Measurements from ENCODE around the gene TRIM46. TPM values are rescaled to one million over a fixed set of nuclear protein-coding genes. Genes with fewer than 3 reads are reported as not detected.

TRIM46 gene
- total and polyA plus RNA-seq, 2 experiments from 2014 or later: 8.1 to 15.4 TPM

- Histone ChIP-seq H3K27ac (ENCODE audit: low read depth) (peak overlapping the region; percentile 32; the same call in 1 of the 2 replicates), H3K4me2 (peak overlapping the region; percentile 91; the same call in 1 of the 2 replicates), H3K27me3 (ENCODE audit: insufficient read depth) (no peaks in the 10 kb centered on the region), H3K4me1 (ENCODE audit: insufficient read depth) (peaks cover 17% of the 10 kb centered on the region), H3K4me3 (0 out of 2 replicates have a peak overlapping the region, but pooled peaks have one; percentile 99), H2AFZ (no peak overlapping the region), H3K9me2 (ENCODE audit: insufficient read depth) (no peaks in the 10 kb centered on the region), H3F3A (replicated peaks; ENCODE audit: low read depth) (peaks cover 54% of the 10 kb centered on the region), H3K36me3 (ENCODE audit: insufficient read depth) (peaks cover 52% of the 10 kb centered on the region), H4K20me1 (replicated peaks; ENCODE audit: insufficient read depth) (peaks cover 39% of the 10 kb centered on the region), H3K79me2 (replicated peaks; ENCODE audit: insufficient read depth) (peaks cover 29% of the 10 kb centered on the region)
- no peak for DNase-seq (ENCODE audit: low spot score)
- Mint-ChIP-seq H3K4me3 (peak overlapping the region; percentile 97), H3K9me3 (peaks cover 3% of the 10 kb centered on the region; the same call in 1 of the 3 replicates), H3K4me1 (peaks cover 28% of the 10 kb centered on the region), H3K27me3 (ENCODE audit: insufficient read depth, low read depth, poor library complexity) (peaks cover 57% of the 10 kb centered on the region), H3K36me3 (ENCODE audit: low read depth) (peaks cover 78% of the 10 kb centered on the region), H3K27ac (peak overlapping the region; percentile 98)
- no peak for TF ChIP-seq CREB1 (CRISPR knock-in tag; IDR thresholded peaks at IDR 0.05; ENCODE audit: low read depth)
- no peak for TF ChIP-seq EZH2 (IDR thresholded peaks at IDR 0.05; ENCODE audit: low read depth, unreplicated experiment)
- TF ChIP-seq, protein P1, sequence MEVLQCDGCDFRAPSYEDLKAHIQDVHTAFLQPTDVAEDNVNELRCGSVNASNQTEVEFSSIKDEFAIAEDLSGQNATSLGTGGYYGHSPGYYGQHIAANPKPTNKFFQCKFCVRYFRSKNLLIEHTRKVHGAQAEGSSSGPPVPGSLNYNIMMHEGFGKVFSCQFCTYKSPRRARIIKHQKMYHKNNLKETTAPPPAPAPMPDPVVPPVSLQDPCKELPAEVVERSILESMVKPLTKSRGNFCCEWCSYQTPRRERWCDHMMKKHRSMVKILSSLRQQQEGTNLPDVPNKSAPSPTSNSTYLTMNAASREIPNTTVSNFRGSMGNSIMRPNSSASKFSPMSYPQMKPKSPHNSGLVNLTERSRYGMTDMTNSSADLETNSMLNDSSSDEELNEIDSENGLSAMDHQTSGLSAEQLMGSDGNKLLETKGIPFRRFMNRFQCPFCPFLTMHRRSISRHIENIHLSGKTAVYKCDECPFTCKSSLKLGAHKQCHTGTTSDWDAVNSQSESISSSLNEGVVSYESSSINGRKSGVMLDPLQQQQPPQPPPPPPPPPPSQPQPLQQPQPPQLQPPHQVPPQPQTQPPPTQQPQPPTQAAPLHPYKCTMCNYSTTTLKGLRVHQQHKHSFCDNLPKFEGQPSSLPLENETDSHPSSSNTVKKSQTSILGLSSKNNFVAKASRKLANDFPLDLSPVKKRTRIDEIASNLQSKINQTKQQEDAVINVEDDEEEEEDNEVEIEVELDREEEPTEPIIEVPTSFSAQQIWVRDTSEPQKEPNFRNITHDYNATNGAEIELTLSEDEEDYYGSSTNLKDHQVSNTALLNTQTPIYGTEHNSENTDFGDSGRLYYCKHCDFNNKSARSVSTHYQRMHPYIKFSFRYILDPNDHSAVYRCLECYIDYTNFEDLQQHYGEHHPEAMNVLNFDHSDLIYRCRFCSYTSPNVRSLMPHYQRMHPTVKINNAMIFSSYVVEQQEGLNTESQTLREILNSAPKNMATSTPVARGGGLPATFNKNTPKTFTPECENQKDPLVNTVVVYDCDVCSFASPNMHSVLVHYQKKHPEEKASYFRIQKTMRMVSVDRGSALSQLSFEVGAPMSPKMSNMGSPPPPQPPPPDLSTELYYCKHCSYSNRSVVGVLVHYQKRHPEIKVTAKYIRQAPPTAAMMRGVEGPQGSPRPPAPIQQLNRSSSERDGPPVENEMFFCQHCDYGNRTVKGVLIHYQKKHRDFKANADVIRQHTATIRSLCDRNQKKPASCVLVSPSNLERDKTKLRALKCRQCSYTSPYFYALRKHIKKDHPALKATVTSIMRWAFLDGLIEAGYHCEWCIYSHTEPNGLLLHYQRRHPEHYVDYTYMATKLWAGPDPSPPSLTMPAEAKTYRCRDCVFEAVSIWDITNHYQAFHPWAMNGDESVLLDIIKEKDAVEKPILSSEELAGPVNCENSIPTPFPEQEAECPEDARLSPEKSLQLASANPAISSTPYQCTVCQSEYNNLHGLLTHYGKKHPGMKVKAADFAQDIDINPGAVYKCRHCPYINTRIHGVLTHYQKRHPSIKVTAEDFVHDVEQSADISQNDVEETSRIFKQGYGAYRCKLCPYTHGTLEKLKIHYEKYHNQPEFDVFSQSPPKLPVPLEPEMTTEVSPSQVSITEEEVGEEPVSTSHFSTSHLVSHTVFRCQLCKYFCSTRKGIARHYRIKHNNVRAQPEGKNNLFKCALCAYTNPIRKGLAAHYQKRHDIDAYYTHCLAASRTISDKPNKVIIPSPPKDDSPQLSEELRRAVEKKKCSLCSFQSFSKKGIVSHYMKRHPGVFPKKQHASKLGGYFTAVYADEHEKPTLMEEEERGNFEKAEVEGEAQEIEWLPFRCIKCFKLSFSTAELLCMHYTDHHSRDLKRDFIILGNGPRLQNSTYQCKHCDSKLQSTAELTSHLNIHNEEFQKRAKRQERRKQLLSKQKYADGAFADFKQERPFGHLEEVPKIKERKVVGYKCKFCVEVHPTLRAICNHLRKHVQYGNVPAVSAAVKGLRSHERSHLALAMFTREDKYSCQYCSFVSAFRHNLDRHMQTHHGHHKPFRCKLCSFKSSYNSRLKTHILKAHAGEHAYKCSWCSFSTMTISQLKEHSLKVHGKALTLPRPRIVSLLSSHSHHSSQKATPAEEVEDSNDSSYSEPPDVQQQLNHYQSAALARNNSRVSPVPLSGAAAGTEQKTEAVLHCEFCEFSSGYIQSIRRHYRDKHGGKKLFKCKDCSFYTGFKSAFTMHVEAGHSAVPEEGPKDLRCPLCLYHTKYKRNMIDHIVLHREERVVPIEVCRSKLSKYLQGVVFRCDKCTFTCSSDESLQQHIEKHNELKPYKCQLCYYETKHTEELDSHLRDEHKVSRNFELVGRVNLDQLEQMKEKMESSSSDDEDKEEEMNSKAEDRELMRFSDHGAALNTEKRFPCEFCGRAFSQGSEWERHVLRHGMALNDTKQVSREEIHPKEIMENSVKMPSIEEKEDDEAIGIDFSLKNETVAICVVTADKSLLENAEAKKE (CRISPR knock-in tag; IDR thresholded peaks at IDR 0.05): no peak
- 0 out of 2 replicates have a peak, but pooled peaks have one; percentile 23 for TF ChIP-seq POLR2AphosphoS5 (IDR thresholded peaks at IDR 0.05; ENCODE audit: low read depth)
- no peak for ATAC-seq
Observed at GRCh38 chr1:155197901-155198546, 24.4 kb downstream of the TRIM46 start.

DNA sequence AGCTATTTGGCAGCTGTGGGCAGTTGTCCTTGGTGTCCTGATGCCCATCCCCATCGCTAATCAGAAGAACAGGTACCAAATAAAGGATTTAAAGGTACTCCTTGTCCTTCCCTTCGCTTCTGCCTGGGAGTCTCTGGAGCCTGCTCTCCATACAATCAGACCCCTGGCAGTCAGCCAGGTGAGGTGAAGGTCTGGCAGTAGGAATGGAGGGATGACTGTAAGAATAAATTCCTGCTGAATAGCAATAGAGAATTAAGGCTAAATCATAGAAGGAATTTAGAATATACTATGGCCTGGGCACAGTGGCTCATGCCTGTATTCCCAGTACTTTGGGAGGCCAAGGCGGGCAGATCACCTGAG lies 24.9 kb downstream of the TRIM46 start:
- H3K27me3 Mint-ChIP-seq (ENCODE audit: insufficient read depth, low read depth, poor library complexity): peaks cover 59% of the 10 kb centered on the region
- ATAC-seq (no peak), DNase-seq (ENCODE audit: low spot score) (no peak)
- peaks cover 52% of the 10 kb centered on the region for H3K36me3 ChIP-seq (ENCODE audit: insufficient read depth)
- TF ChIP-seq CREB1 (CRISPR knock-in tag; IDR thresholded peaks at IDR 0.05; ENCODE audit: low read depth) (no peak), JUNB (IDR thresholded peaks at IDR 0.05; ENCODE audit: unreplicated experiment) (no peak)
- TF ChIP-seq, protein P2, sequence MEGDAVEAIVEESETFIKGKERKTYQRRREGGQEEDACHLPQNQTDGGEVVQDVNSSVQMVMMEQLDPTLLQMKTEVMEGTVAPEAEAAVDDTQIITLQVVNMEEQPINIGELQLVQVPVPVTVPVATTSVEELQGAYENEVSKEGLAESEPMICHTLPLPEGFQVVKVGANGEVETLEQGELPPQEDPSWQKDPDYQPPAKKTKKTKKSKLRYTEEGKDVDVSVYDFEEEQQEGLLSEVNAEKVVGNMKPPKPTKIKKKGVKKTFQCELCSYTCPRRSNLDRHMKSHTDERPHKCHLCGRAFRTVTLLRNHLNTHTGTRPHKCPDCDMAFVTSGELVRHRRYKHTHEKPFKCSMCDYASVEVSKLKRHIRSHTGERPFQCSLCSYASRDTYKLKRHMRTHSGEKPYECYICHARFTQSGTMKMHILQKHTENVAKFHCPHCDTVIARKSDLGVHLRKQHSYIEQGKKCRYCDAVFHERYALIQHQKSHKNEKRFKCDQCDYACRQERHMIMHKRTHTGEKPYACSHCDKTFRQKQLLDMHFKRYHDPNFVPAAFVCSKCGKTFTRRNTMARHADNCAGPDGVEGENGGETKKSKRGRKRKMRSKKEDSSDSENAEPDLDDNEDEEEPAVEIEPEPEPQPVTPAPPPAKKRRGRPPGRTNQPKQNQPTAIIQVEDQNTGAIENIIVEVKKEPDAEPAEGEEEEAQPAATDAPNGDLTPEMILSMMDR (conservative IDR thresholded peaks at IDR 0.05; ENCODE audit: low read depth in 2 of 2): no peak
- TF ChIP-seq, protein P3, sequence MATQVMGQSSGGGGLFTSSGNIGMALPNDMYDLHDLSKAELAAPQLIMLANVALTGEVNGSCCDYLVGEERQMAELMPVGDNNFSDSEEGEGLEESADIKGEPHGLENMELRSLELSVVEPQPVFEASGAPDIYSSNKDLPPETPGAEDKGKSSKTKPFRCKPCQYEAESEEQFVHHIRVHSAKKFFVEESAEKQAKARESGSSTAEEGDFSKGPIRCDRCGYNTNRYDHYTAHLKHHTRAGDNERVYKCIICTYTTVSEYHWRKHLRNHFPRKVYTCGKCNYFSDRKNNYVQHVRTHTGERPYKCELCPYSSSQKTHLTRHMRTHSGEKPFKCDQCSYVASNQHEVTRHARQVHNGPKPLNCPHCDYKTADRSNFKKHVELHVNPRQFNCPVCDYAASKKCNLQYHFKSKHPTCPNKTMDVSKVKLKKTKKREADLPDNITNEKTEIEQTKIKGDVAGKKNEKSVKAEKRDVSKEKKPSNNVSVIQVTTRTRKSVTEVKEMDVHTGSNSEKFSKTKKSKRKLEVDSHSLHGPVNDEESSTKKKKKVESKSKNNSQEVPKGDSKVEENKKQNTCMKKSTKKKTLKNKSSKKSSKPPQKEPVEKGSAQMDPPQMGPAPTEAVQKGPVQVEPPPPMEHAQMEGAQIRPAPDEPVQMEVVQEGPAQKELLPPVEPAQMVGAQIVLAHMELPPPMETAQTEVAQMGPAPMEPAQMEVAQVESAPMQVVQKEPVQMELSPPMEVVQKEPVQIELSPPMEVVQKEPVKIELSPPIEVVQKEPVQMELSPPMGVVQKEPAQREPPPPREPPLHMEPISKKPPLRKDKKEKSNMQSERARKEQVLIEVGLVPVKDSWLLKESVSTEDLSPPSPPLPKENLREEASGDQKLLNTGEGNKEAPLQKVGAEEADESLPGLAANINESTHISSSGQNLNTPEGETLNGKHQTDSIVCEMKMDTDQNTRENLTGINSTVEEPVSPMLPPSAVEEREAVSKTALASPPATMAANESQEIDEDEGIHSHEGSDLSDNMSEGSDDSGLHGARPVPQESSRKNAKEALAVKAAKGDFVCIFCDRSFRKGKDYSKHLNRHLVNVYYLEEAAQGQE (IDR thresholded peaks at IDR 0.05; ENCODE audit: unreplicated experiment): no peak
- H3K4me2 ChIP-seq: no peak overlapping the region
- H4K20me1 ChIP-seq (replicated peaks; ENCODE audit: insufficient read depth): peaks cover 39% of the 10 kb centered on the region
- H3K4me3 ChIP-seq: no peak overlapping the region
- no peaks in the 10 kb centered on the region for H3K27me3 ChIP-seq (ENCODE audit: insufficient read depth)
- H3K9me3 Mint-ChIP-seq: peaks cover 3% of the 10 kb centered on the region; the same call in 1 of the 3 replicates
- no peak overlapping the region for H3K27ac Mint-ChIP-seq
- peaks cover 14% of the 10 kb centered on the region for H3K4me1 ChIP-seq (ENCODE audit: insufficient read depth)
- H3F3A ChIP-seq (replicated peaks; ENCODE audit: low read depth): peaks cover 59% of the 10 kb centered on the region
- H3K36me3 Mint-ChIP-seq (ENCODE audit: low read depth): peaks cover 83% of the 10 kb centered on the region
- H3K4me1 Mint-ChIP-seq: peaks cover 28% of the 10 kb centered on the region
- H3K79me2 ChIP-seq (replicated peaks; ENCODE audit: insufficient read depth): peaks cover 29% of the 10 kb centered on the region
- no peak overlapping the region for H2AFZ ChIP-seq
- H3K9me2 ChIP-seq (ENCODE audit: insufficient read depth): no peaks in the 10 kb centered on the region
- 0 out of 2 replicates have a peak overlapping the region, but pooled peaks have one; percentile 32 for H3K27ac ChIP-seq (ENCODE audit: low read depth)
- H3K4me3 Mint-ChIP-seq: peak overlapping the region; percentile 97; the same call in 1 of the 3 replicates

Measured in GM23338 (cell line).